Measurements from ENCODE around the gene SVIL. TPM values are rescaled to one million over a fixed set of nuclear protein-coding genes. Genes with fewer than 3 reads are reported as not detected.
A peak's percentile ranks its signal among the peaks of the same experiment; 100 is the strongest.

SVIL gene
- total RNA-seq, 4 donors from 2014 or later = 30.3 to 84.3 (median 62.5) TPM

GRCh38 chr10:29501692-29502091 lies 133.1 kb downstream of the SVIL start:
- no peaks in the 10 kb centered on the region for H3K9me3 ChIP-seq
- no peaks in the 10 kb centered on the region for H3K27me3 ChIP-seq
- no peak overlapping the region for H3K27ac ChIP-seq
- H3K36me3 ChIP-seq = peaks cover 0 to 21% (median 0%) of the 10 kb centered on the region in 3 donors
- no peaks in the 10 kb centered on the region for H3K4me1 ChIP-seq
- DNase-seq = no peak
- H3K4me3 ChIP-seq = no peak overlapping the region
- TF ChIP-seq CTCF (IDR thresholded peaks at IDR 0.05) (no peak), POLR2A (IDR thresholded peaks at IDR 0.05) (no peak)

GRCh38 chr10:29499993-29500537 lies 134.7 kb downstream of the SVIL start:
- Histone ChIP-seq H3K27ac (no peak overlapping the region), H3K4me1 (no peaks in the 10 kb centered on the region), H3K4me3 (no peak overlapping the region), H3K27me3 (no peaks in the 10 kb centered on the region), H3K9me3 (no peaks in the 10 kb centered on the region), H3K36me3 (peaks cover 0 to 24% (median 0%) of the 10 kb centered on the region in 3 donors)
- no peak for DNase-seq
- TF ChIP-seq CTCF (IDR thresholded peaks at IDR 0.05) (no peak), POLR2A (IDR thresholded peaks at IDR 0.05) (no peak)

GRCh38 chr10:29496341-29497162 lies 138.2 kb downstream of the SVIL start:
- no peak for TF ChIP-seq POLR2A (IDR thresholded peaks at IDR 0.05)
- peak; percentile 24 to 80 (median 76) for TF ChIP-seq CTCF (IDR thresholded peaks at IDR 0.05)
- Histone ChIP-seq H3K27ac (no peak overlapping the region), H3K4me1 (no peaks in the 10 kb centered on the region), H3K27me3 (no peaks in the 10 kb centered on the region), H3K9me3 (no peaks in the 10 kb centered on the region), H3K4me3 (no peak overlapping the region), H3K36me3 (peaks cover 0 to 52% (median 0%) of the 10 kb centered on the region in 3 donors)
- DNase-seq = peak; percentile 25 to 83 (median 82)

- DNase-seq = no peak
- Histone ChIP-seq H3K4me1 (no peaks in the 10 kb centered on the region), H3K9me3 (no peaks in the 10 kb centered on the region), H3K27me3 (no peaks in the 10 kb centered on the region), H3K27ac (no peak overlapping the region), H3K4me3 (no peak overlapping the region), H3K36me3 (peaks cover 0 to 64% (median 0%) of the 10 kb centered on the region in 3 donors)
- TF ChIP-seq CTCF (IDR thresholded peaks at IDR 0.05) = no peak
- TF ChIP-seq POLR2A (IDR thresholded peaks at IDR 0.05) = no peak
Observed at GRCh38 chr10:29495366-29495765, 139.4 kb downstream of the SVIL start.

- no peaks in the 10 kb centered on the region for H3K9me3 ChIP-seq
- no peaks in the 10 kb centered on the region for H3K27me3 ChIP-seq
- H3K4me3 ChIP-seq = no peak overlapping the region
- H3K27ac ChIP-seq = no peak overlapping the region
- DNase-seq = no peak
- no peaks in the 10 kb centered on the region for H3K4me1 ChIP-seq
- peaks cover 0 to 75% (median 0%) of the 10 kb centered on the region in 3 donors for H3K36me3 ChIP-seq
- TF ChIP-seq POLR2A (IDR thresholded peaks at IDR 0.05) (no peak), CTCF (IDR thresholded peaks at IDR 0.05) (no peak)
Observed at GRCh38 chr10:29493697-29494096, 141.1 kb downstream of the SVIL start.

Measured in Peyer's patch (tissue), 4 donors.